Activated CD8-positive, alpha-beta memory T cell treated with anti-CD3 and anti-CD28 coated beads for 24 hours (primary cell): ENCODE measurements around the gene PCBP4.
A peak's percentile ranks its signal among the peaks of the same experiment; 100 is the strongest.

Source experiments
- DNase-seq: peaks from one replicate; pipeline ENCODE4 v3.0.0-alpha.2; 2020

PCBP4 gene

GRCh38 chr3:51967384-51968169 is at the start of gene PCBP4:
PCBP4 (minus strand) TSS chr3:51967454; CDS start chr3:51961240, 6,214 bp downstream.
- peak; percentile 73 for DNase-seq

GRCh38 chr3:52015438-52016228 is 48.4 kb upstream of the PCBP4 start:
- DNase-seq, result no peak

GRCh38 chr3:52014613-52015012 is 47.4 kb upstream of the PCBP4 start:
- no peak for DNase-seq

- no peak for DNase-seq
Measured at GRCh38 chr3:52013802-52014598, 46.7 kb upstream of the PCBP4 start.

GRCh38 chr3:52012699-52013098 is 45.4 kb upstream of the PCBP4 start:
- no peak for DNase-seq

GRCh38 chr3:52010431-52010830 is 43.2 kb upstream of the PCBP4 start:
- DNase-seq, result no peak

- DNase-seq, result no peak
Measured at GRCh38 chr3:52007291-52007690, 40.0 kb upstream of the PCBP4 start.

GRCh38 chr3:52006820-52007133 is 39.5 kb upstream of the PCBP4 start:
- no peak for DNase-seq

- DNase-seq, result no peak
Measured at GRCh38 chr3:52006017-52006819, 39.0 kb upstream of the PCBP4 start.

GRCh38 chr3:52005571-52005986 is 38.3 kb upstream of the PCBP4 start:
- no peak for DNase-seq

- DNase-seq, result no peak
Measured at GRCh38 chr3:52004906-52005395, 37.7 kb upstream of the PCBP4 start.

- no peak for DNase-seq
Measured at GRCh38 chr3:52004163-52004787, 37.0 kb upstream of the PCBP4 start.

GRCh38 chr3:52002748-52003147 is 35.5 kb upstream of the PCBP4 start:
- DNase-seq, result no peak

GRCh38 chr3:52001443-52001974 is 34.3 kb upstream of the PCBP4 start:
- DNase-seq, result peak; percentile 96

- no peak for DNase-seq
Measured at GRCh38 chr3:51999846-52000245, 32.6 kb upstream of the PCBP4 start.

GRCh38 chr3:51998774-51999173 is 31.5 kb upstream of the PCBP4 start:
- no peak for DNase-seq

- no peak for DNase-seq
Measured at GRCh38 chr3:51997935-51998596, 30.8 kb upstream of the PCBP4 start.

- no peak for DNase-seq
Measured at GRCh38 chr3:51997172-51997571, 29.9 kb upstream of the PCBP4 start.

GRCh38 chr3:51995346-51996163 is 28.3 kb upstream of the PCBP4 start, which contains the start of gene RPL29:
RPL29 (minus strand) TSS chr3:51995895; CDS start chr3:51995461, 434 bp downstream.
- DNase-seq, result peak; percentile 95

- DNase-seq, result no peak
Measured at GRCh38 chr3:51994530-51994929, 27.3 kb upstream of the PCBP4 start.
